ENCODE measurements around the gene CDH4. TPM values are rescaled to one million over a fixed set of nuclear protein-coding genes. Genes with fewer than 3 reads are reported as not detected.

The CDH4 gene
- total RNA-seq, 3 donors from 2014 or later (not counting 1 experiment from before 2014, with no cell fraction given): 0.18 TPM; not detected in 2

- H3K27me3 Mint-ChIP-seq (ENCODE audit: low read depth in 2 of 2): no peaks in the 10 kb centered on the region
- no peaks in the 10 kb centered on the region for H3K27me3 ChIP-seq (ENCODE audit: control insufficient read depth, insufficient read depth, low read length)
- no peaks in the 10 kb centered on the region for H3K36me3 Mint-ChIP-seq
- ATAC-seq (no peak), DNase-seq (no peak)
- H3K4me1 Mint-ChIP-seq: no peaks in the 10 kb centered on the region
- H3K9me3 Mint-ChIP-seq: peaks cover 0 to 3% of the 10 kb centered on the region in 2 donors
- peaks cover 14% of the 10 kb centered on the region for H3K9me3 ChIP-seq (ENCODE audit: control insufficient read depth, insufficient read depth, low read length)
- intact Hi-C loops (cut with micrococcal nuclease): no loop called here
- H3K27ac ChIP-seq (ENCODE audit: low read length): no peak overlapping the region
- TF ChIP-seq CTCF (IDR thresholded peaks at IDR 0.05): no peak
- no peaks in the 10 kb centered on the region for H3K4me1 ChIP-seq (ENCODE audit: control insufficient read depth, insufficient read depth, low read length)
- no peaks in the 10 kb centered on the region for H3K36me3 ChIP-seq (ENCODE audit: control insufficient read depth, insufficient read depth, low read length)
- H3K4me3 Mint-ChIP-seq: no peak overlapping the region
- H3K27ac Mint-ChIP-seq: no peak overlapping the region
- WGBS (ENCODE audit: insufficient coverage): 85% methylated on average over 14 of the region's 14 CpGs
- no peak overlapping the region for H3K4me3 ChIP-seq (ENCODE audit: low read length)
These were observed 48.2 kb downstream of the CDH4 start for GRCh38 chr20:61300293-61300692.

GRCh38 chr20:61300709-61301108 is 48.6 kb downstream of the CDH4 start:
- Mint-ChIP-seq H3K9me3 (peaks cover 0 to 3% of the 10 kb centered on the region in 2 donors), H3K4me1 (no peaks in the 10 kb centered on the region), H3K27me3 (ENCODE audit: low read depth in 2 of 2) (no peaks in the 10 kb centered on the region), H3K36me3 (no peaks in the 10 kb centered on the region), H3K4me3 (no peak overlapping the region), H3K27ac (no peak overlapping the region)
- Histone ChIP-seq H3K36me3 (ENCODE audit: control insufficient read depth, insufficient read depth, low read length) (no peaks in the 10 kb centered on the region), H3K4me1 (ENCODE audit: control insufficient read depth, insufficient read depth, low read length) (no peaks in the 10 kb centered on the region), H3K4me3 (ENCODE audit: low read length) (no peak overlapping the region), H3K9me3 (ENCODE audit: control insufficient read depth, insufficient read depth, low read length) (peaks cover 10% of the 10 kb centered on the region), H3K27ac (ENCODE audit: low read length) (no peak overlapping the region), H3K27me3 (ENCODE audit: control insufficient read depth, insufficient read depth, low read length) (no peaks in the 10 kb centered on the region)
- 81% methylated on average over 10 of the region's 10 CpGs for WGBS (ENCODE audit: insufficient coverage)
- intact Hi-C loops (cut with micrococcal nuclease): no loop called here
- no peak for ATAC-seq
- DNase-seq: no peak
- TF ChIP-seq CTCF (IDR thresholded peaks at IDR 0.05): no peak

- no peak for TF ChIP-seq CTCF (IDR thresholded peaks at IDR 0.05)
- H3K27me3 Mint-ChIP-seq (ENCODE audit: low read depth in 2 of 2): no peaks in the 10 kb centered on the region
- H3K36me3 ChIP-seq (ENCODE audit: control insufficient read depth, insufficient read depth, low read length): no peaks in the 10 kb centered on the region
- WGBS (ENCODE audit: insufficient coverage): 78% methylated on average over 21 of the region's 21 CpGs
- H3K9me3 ChIP-seq (ENCODE audit: control insufficient read depth, insufficient read depth, low read length): peaks cover 10% of the 10 kb centered on the region
- intact Hi-C loops (cut with micrococcal nuclease): no loop called here
- no peaks in the 10 kb centered on the region for H3K36me3 Mint-ChIP-seq
- no peaks in the 10 kb centered on the region for H3K4me1 ChIP-seq (ENCODE audit: control insufficient read depth, insufficient read depth, low read length)
- no peak overlapping the region for H3K4me3 ChIP-seq (ENCODE audit: low read length)
- ATAC-seq: no peak
- no peak overlapping the region for H3K27ac Mint-ChIP-seq
- no peak overlapping the region for H3K27ac ChIP-seq (ENCODE audit: low read length)
- no peak for DNase-seq
- H3K4me1 Mint-ChIP-seq: no peaks in the 10 kb centered on the region
- H3K27me3 ChIP-seq (ENCODE audit: control insufficient read depth, insufficient read depth, low read length): no peaks in the 10 kb centered on the region
- no peaks in the 10 kb centered on the region for H3K9me3 Mint-ChIP-seq
- H3K4me3 Mint-ChIP-seq: no peak overlapping the region
These were observed 49.9 kb downstream of the CDH4 start for GRCh38 chr20:61301711-61302525.

GRCh38 chr20:61303217-61303616 is 51.2 kb downstream of the CDH4 start:
- no peak overlapping the region for H3K4me3 ChIP-seq (ENCODE audit: low read length)
- no peak for TF ChIP-seq CTCF (IDR thresholded peaks at IDR 0.05)
- WGBS (ENCODE audit: insufficient coverage): 85% methylated on average over 8 of the region's 8 CpGs
- Mint-ChIP-seq H3K4me3 (no peak overlapping the region), H3K9me3 (no peaks in the 10 kb centered on the region), H3K4me1 (no peaks in the 10 kb centered on the region), H3K36me3 (no peaks in the 10 kb centered on the region), H3K27me3 (ENCODE audit: low read depth in 2 of 2) (no peaks in the 10 kb centered on the region), H3K27ac (no peak overlapping the region)
- no peaks in the 10 kb centered on the region for H3K4me1 ChIP-seq (ENCODE audit: control insufficient read depth, insufficient read depth, low read length)
- no peaks in the 10 kb centered on the region for H3K27me3 ChIP-seq (ENCODE audit: control insufficient read depth, insufficient read depth, low read length)
- no peak for ATAC-seq
- DNase-seq: no peak
- peaks cover 10% of the 10 kb centered on the region for H3K9me3 ChIP-seq (ENCODE audit: control insufficient read depth, insufficient read depth, low read length)
- H3K36me3 ChIP-seq (ENCODE audit: control insufficient read depth, insufficient read depth, low read length): no peaks in the 10 kb centered on the region
- intact Hi-C loops (cut with micrococcal nuclease): no loop called here
- no peak overlapping the region for H3K27ac ChIP-seq (ENCODE audit: low read length)
